Neuronal stem cell (in vitro differentiated cells): ENCODE data around the gene ZDHHC22.

Source experiments
- DNase-seq: peaks from one replicate; pipeline ENCODE4 v3.0.0-alpha.2; 2013; ENCODE audit warnings: low spot score
- H2AFZ ChIP-seq: one replicate; pipeline ENCODE4 v1.6.1; 2013; ENCODE audit warnings: mild to moderate bottlenecking, low read length, inconsistent platforms
- H2AK5ac ChIP-seq: 2 replicates; pipeline ENCODE4 v1.6.1; 2013; ENCODE audit warnings: low read depth, mild to moderate bottlenecking, inconsistent platforms, low read length, moderate library complexity, mixed read lengths
- H2BK120ac ChIP-seq: 2 replicates; pipeline ENCODE4 v1.6.1; 2013; ENCODE audit warnings: low read depth, mild to moderate bottlenecking, inconsistent platforms, low read length, moderate library complexity, mixed read lengths
- H2BK12ac ChIP-seq: one replicate; pipeline ENCODE4 v1.6.1; 2013; ENCODE audit warnings: low read length, inconsistent platforms
- H2BK15ac ChIP-seq: 2 replicates; pipeline ENCODE4 v1.6.1; 2013; ENCODE audit warnings: mild to moderate bottlenecking, low read length, inconsistent platforms, mixed read lengths
- H2BK5ac ChIP-seq: one replicate; pipeline ENCODE4 v1.6.1; 2013; ENCODE audit warnings: inconsistent platforms, mild to moderate bottlenecking, low read length, moderate library complexity
- H3K14ac ChIP-seq: one replicate; pipeline ENCODE4 v1.6.1; 2013; ENCODE audit warnings: low read length, inconsistent platforms
- H3K18ac ChIP-seq: 2 replicates; pipeline ENCODE4 v1.6.1; 2013; ENCODE audit warnings: low read length, inconsistent platforms
- H3K23ac ChIP-seq: 2 replicates; pipeline ENCODE4 v1.6.1; 2013; ENCODE audit warnings: low read depth, mild to moderate bottlenecking, mixed read lengths, low read length, inconsistent platforms; ENCODE audit not compliant: poor library complexity
- H3K27ac ChIP-seq: replicated peaks from 3 replicates; pipeline ENCODE4 v1.5.1; 2013; ENCODE audit warnings: low read length, inconsistent platforms
- H3K27me3 ChIP-seq, 3 experiments: 2 replicates each; pipeline ENCODE4 v1.6.1; 2013; ENCODE audit warnings: low read length in 3 of 3, mild to moderate bottlenecking in 2 of 3, inconsistent platforms in 1 of 3, low read depth in 1 of 3, mixed read lengths in 1 of 3, moderate library complexity in 1 of 3; ENCODE audit not compliant: control insufficient read depth in 3 of 3, insufficient read depth in 3 of 3
- H3K36me3 ChIP-seq, 2 donors: replicated peaks in 1 of 2; 2 replicates each; pipeline ENCODE4 v1.6.1; 2013; ENCODE audit warnings: low read length in 2 of 2; ENCODE audit not compliant: control insufficient read depth in 2 of 2, insufficient read depth in 2 of 2
- H3K4ac ChIP-seq: 2 replicates; pipeline ENCODE4 v1.6.1; 2013; ENCODE audit warnings: inconsistent platforms, mild to moderate bottlenecking, low read length, moderate library complexity
- H3K4me1 ChIP-seq, 2 donors: 1 replicate in 1 of 2; 2 replicates in 1 of 2; pipeline ENCODE4 v1.6.1; 2013; ENCODE audit warnings: low read length in 2 of 2, low read depth in 1 of 2; ENCODE audit not compliant: control insufficient read depth in 2 of 2, insufficient read depth in 1 of 2
- H3K4me2 ChIP-seq: one replicate; pipeline ENCODE4 v1.6.1; 2013; ENCODE audit warnings: mild to moderate bottlenecking, low read length, inconsistent platforms; ENCODE audit not compliant: insufficient read depth, poor library complexity, severe bottlenecking
- H3K4me3 ChIP-seq, 2 donors: 2 replicates each; pipeline ENCODE4 v1.5.1; 2013; ENCODE audit warnings: low read length in 2 of 2, mild to moderate bottlenecking in 2 of 2, inconsistent platforms in 1 of 2, moderate library complexity in 1 of 2
- H3K79me1 ChIP-seq: one replicate; pipeline ENCODE4 v1.6.1; 2013; ENCODE audit warnings: low read depth, mild to moderate bottlenecking, inconsistent platforms, low read length, moderate library complexity
- H3K9ac ChIP-seq: one replicate; pipeline ENCODE4 v1.6.1; 2013; ENCODE audit warnings: mild to moderate bottlenecking, low read depth, low read length, inconsistent platforms; ENCODE audit not compliant: poor library complexity
- H3K9me3 ChIP-seq, 2 donors: replicated peaks in 1 of 2; 2 replicates each; pipeline versions ENCODE3 to v1.6.1; 2013; ENCODE audit warnings: low read length in 2 of 2, mild to moderate bottlenecking in 2 of 2, inconsistent platforms in 1 of 2, low read depth in 1 of 2, mixed read lengths in 1 of 2, moderate library complexity in 1 of 2; ENCODE audit not compliant: control insufficient read depth in 2 of 2, insufficient read depth in 1 of 2
- H4K8ac ChIP-seq: one replicate; pipeline ENCODE4 v1.6.1; 2013; ENCODE audit warnings: low read depth, mild to moderate bottlenecking, inconsistent platforms, low read length, moderate library complexity
- H4K91ac ChIP-seq: one replicate; pipeline ENCODE4 v1.6.1; 2013; ENCODE audit warnings: low read length, low read depth, mild to moderate bottlenecking, inconsistent platforms; ENCODE audit not compliant: poor library complexity
- WGBS, 2 donors: extraction: QIAGEN DNeasy Blood & Tissue Kit; methylation state at CpG; one replicate each; pipeline ENCODE4 v1.1.7; 2013; ENCODE audit warnings: missing lambda C conversion rate in 2 of 2, mixed read lengths in 1 of 2; ENCODE audit not compliant: insufficient read length in 2 of 2, insufficient replicate concordance in 1 of 2; ENCODE audit errors: extremely low coverage in 2 of 2; 5-methylcytosine and 5-hydroxymethylcytosine counted together

The ZDHHC22 gene

GRCh38 chr14:77140359-77141213 lies 1.0 kb downstream of the ZDHHC22 start:
- H3K4ac ChIP-seq: no peak overlapping the region
- H2BK120ac ChIP-seq: no peak overlapping the region
- peak overlapping the region; percentile 56 for H3K9ac ChIP-seq
- H3K36me3 ChIP-seq: no peaks in the 10 kb centered on the region
- no peak overlapping the region for H4K91ac ChIP-seq
- H3K4me1 ChIP-seq: peaks cover 10 to 17% of the 10 kb centered on the region in 2 donors
- no peak overlapping the region for H2BK12ac ChIP-seq
- no peak overlapping the region for H2AK5ac ChIP-seq
- peak overlapping the region; percentile 97 for H2AFZ ChIP-seq
- H2BK15ac ChIP-seq: no peak overlapping the region
- H3K4me2 ChIP-seq: peak overlapping the region; percentile 92
- no peak overlapping the region for H3K14ac ChIP-seq
- H3K27me3 ChIP-seq: peaks cover 8 to 51% (median 31%) of the 10 kb centered on the region in 3 experiments
- no peak overlapping the region for H4K8ac ChIP-seq
- H3K9me3 ChIP-seq: no peaks in the 10 kb centered on the region
- no peak overlapping the region for H2BK5ac ChIP-seq
- DNase-seq: no peak
- peak overlapping the region; percentile 55 to 81 for H3K4me3 ChIP-seq
- H3K18ac ChIP-seq: peak overlapping the region; percentile 42
- H3K23ac ChIP-seq: no peak overlapping the region
- WGBS, 2 donors: no CpG with 5 or more reads among the region's 67 CpGs
- no peak overlapping the region for H3K27ac ChIP-seq
- H3K79me1 ChIP-seq: no peaks in the 10 kb centered on the region

GRCh38 chr14:77139540-77140358 lies 1.8 kb downstream of the ZDHHC22 start:
- Histone ChIP-seq H3K27ac (no peak overlapping the region), H2BK12ac (no peak overlapping the region), H3K4me3 (peak overlapping the region; percentile 55 to 57), H3K4ac (no peak overlapping the region), H3K14ac (no peak overlapping the region), H3K27me3 (peaks cover 8 to 51% (median 30%) of the 10 kb centered on the region in 3 experiments), H3K79me1 (no peaks in the 10 kb centered on the region), H3K9ac (peak overlapping the region; percentile 44), H3K23ac (peak overlapping the region; percentile 77), H2BK120ac (no peak overlapping the region), H2BK5ac (no peak overlapping the region), H2AK5ac (no peak overlapping the region), H3K4me2 (peak overlapping the region; percentile 92), H3K4me1 (peaks cover 10 to 17% of the 10 kb centered on the region in 2 donors), H3K9me3 (no peaks in the 10 kb centered on the region), H3K36me3 (no peaks in the 10 kb centered on the region), H4K91ac (no peak overlapping the region), H3K18ac (peak overlapping the region; percentile 13), H4K8ac (no peak overlapping the region), H2BK15ac (no peak overlapping the region), H2AFZ (peak overlapping the region; percentile 97)
- no CpG with 5 or more reads among the region's 52 CpGs for WGBS, 2 donors
- peak; percentile 60 for DNase-seq

GRCh38 chr14:77139022-77139421 lies 2.6 kb downstream of the ZDHHC22 start:
- peaks cover 8 to 48% (median 29%) of the 10 kb centered on the region in 3 experiments for H3K27me3 ChIP-seq
- H4K8ac ChIP-seq: no peak overlapping the region
- no peak overlapping the region for H2AK5ac ChIP-seq
- H2BK15ac ChIP-seq: no peak overlapping the region
- no peak overlapping the region for H3K4ac ChIP-seq
- no CpG with 5 or more reads among the region's 15 CpGs for WGBS, 2 donors
- no peak overlapping the region for H2BK120ac ChIP-seq
- H3K4me3 ChIP-seq: no peak overlapping the region
- peak overlapping the region; percentile 77 for H3K23ac ChIP-seq
- H3K9ac ChIP-seq: peak overlapping the region; percentile 44
- no peak overlapping the region for H2AFZ ChIP-seq
- H3K79me1 ChIP-seq: no peaks in the 10 kb centered on the region
- no peak overlapping the region for H2BK12ac ChIP-seq
- H3K14ac ChIP-seq: peak overlapping the region; percentile 27
- DNase-seq: no peak
- H3K4me2 ChIP-seq: peak overlapping the region; percentile 92
- no peak overlapping the region for H4K91ac ChIP-seq
- peaks cover 10 to 17% of the 10 kb centered on the region in 2 donors for H3K4me1 ChIP-seq
- H3K27ac ChIP-seq: no peak overlapping the region
- no peaks in the 10 kb centered on the region for H3K9me3 ChIP-seq
- H3K36me3 ChIP-seq: no peaks in the 10 kb centered on the region
- peak overlapping the region; percentile 13 for H3K18ac ChIP-seq
- H2BK5ac ChIP-seq: no peak overlapping the region
